Heart left ventricle (tissue), 16 donors: ENCODE measurements around the gene NXPH3. TPM values are rescaled to one million over a fixed set of nuclear protein-coding genes. Genes with fewer than 3 reads are reported as not detected.

ENCODE experiments used
- ATAC-seq, 4 donors: fragments of 200-7000 bp; cut with Tn5 transposase; one replicate each; pipeline ENCODE4 v1.9.1; 2020 to 2022; ENCODE audit warnings: moderate library complexity in 4 of 4, mild to moderate bottlenecking in 3 of 4, moderate number of reproducible peaks in 1 of 4
- DNase-seq, 5 donors: peaks; one replicate each; pipeline ENCODE4 v3.0.0-alpha.2; 2020
- H3K27ac ChIP-seq, 12 donors: fragments of 200-600 bp; sonication (generic) in 4 of 12; one replicate each; pipeline versions ENCODE4 v1.5.0 to v1.8.0; 2016 to 2022; ENCODE audit warnings: mild to moderate bottlenecking in 2 of 12
- H3K27me3 ChIP-seq, 9 donors: fragments of 200-600 bp; sonication (generic) in 2 of 9; one replicate each; pipeline versions ENCODE4 v1.5.1 to v1.8.0; 2016 to 2022; ENCODE audit warnings: mild to moderate bottlenecking in 3 of 9
- H3K36me3 ChIP-seq, 9 donors: fragments of 200-600 bp; sonication (generic) in 2 of 9; one replicate each; pipeline versions ENCODE4 v1.5.0 to v1.8.0; 2018 to 2022; ENCODE audit warnings: mild to moderate bottlenecking in 2 of 9
- H3K4me1 ChIP-seq, 12 donors: fragments of 200-600 bp; sonication (generic) in 4 of 12; one replicate each; pipeline versions ENCODE4 v1.5.0 to v1.8.0; 2016 to 2022; ENCODE audit warnings: mild to moderate bottlenecking in 3 of 12
- H3K4me3 ChIP-seq, 12 donors: fragments of 200-600 bp; sonication (generic) in 4 of 12; one replicate each; pipeline versions ENCODE4 v1.5.0 to v1.8.0; 2017 to 2022; ENCODE audit warnings: mild to moderate bottlenecking in 9 of 12, moderate library complexity in 4 of 12
- H3K9me3 ChIP-seq, 12 donors: fragments of 200-600 bp; sonication (generic) in 4 of 12; one replicate each; pipeline versions ENCODE4 v1.5.0 to v1.8.0; 2016 to 2022; ENCODE audit warnings: mild to moderate bottlenecking in 1 of 12
- CTCF ChIP-seq, 12 donors: fragments of 200-600 bp; sonication (generic) in 4 of 12; IDR thresholded peaks; one replicate each; pipeline versions ENCODE4 v1.5.0 to v1.8.0; 2018 to 2022; ENCODE audit warnings: antibody characterized with exemption in 12 of 12, mild to moderate bottlenecking in 5 of 12
- POLR2A ChIP-seq, 2 donors: fragments of 450-650 bp; IDR thresholded peaks; one replicate each; pipeline ENCODE4 v1.6.1; 2017; ENCODE audit warnings: antibody characterized with exemption in 2 of 2, mild to moderate bottlenecking in 2 of 2, moderate library complexity in 2 of 2
- whole genome bisulfite sequencing, 4 donors: extraction: QIAGEN DNeasy Blood & Tissue Kit in 2 of 4; methylation state at CpG; one replicate each; pipeline versions ENCODE4 v1.1.5 to v1.1.7; 2013 to 2018; 5-methylcytosine and 5-hydroxymethylcytosine counted together
- intact Hi-C, 10 donors: fragments of 100-400 bp; cut with DNase I; formaldehyde crosslinking; loops; one replicate each; pipeline versions ENCODE4 v1.11.1 to v1.14.2; 2022
- polyA plus RNA-seq, 2 donors: library from polyadenylated mRNA; stranded (reverse); fragments of 200-250 nt; gene quantifications; one replicate each; pipeline ENCODE4 v1.2.3, GENCODE V29; 2013
- total RNA-seq, 9 donors: library from RNA; depleted of rRNA in 2 of 9; stranded (reverse); fragments of >200 nt in 2 of 9; fragmentation: NEBNext Ultra II Directional in 3 of 9; extraction: Animal tissue kit (Norgen Biotek cat#: 25700) in 3 of 9; gene quantifications; one replicate each; pipeline versions ENCODE4 v1.1.0 to v1.2.4, GENCODE V29; 2016 to 2023
- donor health status: ischemic (EF 13 %, LVEDD 7.1; RV severe dilation, severe dysfunction).
- donor health status: healthy with polysubstance abuse.
- donor health status: DM: no; HTN: yes; CAD: no.
- donor health status: DM: no; HTN: no; CAD: no.
- donor health status: ischemic (EF 25% LVEDD 6.9; RV normal size, moderate dysfunction).
- donor health status: ischemic (EF 25% LVEDD 5.7; RV mildly dilated, moderate dysfunction).
- donor health status: healthy.
- donor health status: DM: yes; HTN: yes; CAD: no.
- donor health status: ischemic (EF 35%, LVEDD 5.7; RV mildly dilated, moderate dysfunction).
- donor health status: nonischemic (EF 11% LVEDD 7.7; RV severe dilation, severe dysfunction).
- donor health status: DM: yes; HTN: yes; CAD: no.
- donor health status: PGD.
- donor health status: ischemic (EF 29% LVEDD 5.4; RV normal size, mild dysfunction).
- donor health status: nonischemic (EF 23%, LVEDD 6.1; RV moderate dilation, normal function).

NXPH3 gene
- total and polyA plus RNA-seq, 11 donors: 2.5 to 7.9 (median 4.5) TPM

DNA sequence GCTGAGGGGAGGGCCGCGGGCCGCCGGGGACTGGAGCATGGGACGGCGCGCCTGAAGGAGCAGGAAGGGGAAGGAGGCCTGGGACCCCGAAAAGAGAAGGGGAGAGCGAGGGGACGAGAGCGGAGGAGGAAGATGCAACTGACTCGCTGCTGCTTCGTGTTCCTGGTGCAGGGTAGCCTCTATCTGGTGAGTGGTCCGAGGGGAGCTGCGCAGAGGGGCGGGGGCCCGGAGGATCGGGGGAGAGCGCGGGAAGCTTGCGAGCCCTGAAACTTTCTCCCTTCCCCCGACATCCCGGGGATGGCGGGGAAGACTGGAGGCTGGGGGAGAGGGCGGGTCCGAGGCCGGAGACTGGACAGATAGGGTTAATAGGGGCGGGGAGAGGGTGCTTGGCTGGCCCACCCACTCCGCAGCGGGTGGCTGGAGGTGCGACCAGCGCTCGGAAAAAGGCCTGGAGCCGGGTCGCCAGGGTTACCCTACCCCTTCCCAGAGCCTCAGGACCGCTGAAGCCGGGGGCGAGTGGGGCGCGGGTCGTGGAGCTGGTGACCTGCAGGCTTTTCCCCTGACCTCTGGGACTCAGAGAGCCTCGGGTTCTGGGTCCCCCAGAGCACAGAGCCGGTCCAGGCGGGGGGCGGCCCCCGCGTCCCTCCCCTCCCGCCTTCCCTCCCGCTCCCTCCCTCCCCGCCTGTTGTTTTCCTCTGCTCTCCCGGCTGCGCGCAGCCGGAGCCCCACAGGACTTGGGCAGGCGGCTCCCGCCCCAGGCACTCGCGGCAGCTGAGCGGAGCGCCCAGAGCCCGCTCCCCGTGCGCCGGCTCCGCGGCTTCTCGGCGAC, 631 bp downstream of the NXPH3 start:
- Histone ChIP-seq H3K9me3 (no peaks in the 10 kb centered on the region), H3K4me1 (peaks cover 4 to 51% (median 23%) of the 10 kb centered on the region in 12 donors), H3K27ac (peak overlapping the region in 11 of 12 donors; percentile 13 to 89 (median 71)), H3K27me3 (peaks cover 0 to 27% (median 0%) of the 10 kb centered on the region in 9 donors), H3K36me3 (no peaks in the 10 kb centered on the region), H3K4me3 (peak overlapping the region; percentile 61 to 92 (median 68))
- 0 to 2% (median 0%) methylated on average over 41 to 68 of the region's 68 CpGs for WGBS, 4 donors
- intact Hi-C loops: loop anchor here in 4 of 10 donors (5.0 to 10.0 kb wide), 5 partner anchors 36 to 508 kb away; partner anchors contain the start of gene KAT7 (in 1 of the 4)
- ATAC-seq: peak; percentile 22 to 75 (median 56)
- TF ChIP-seq CTCF (IDR thresholded peaks at IDR 0.05) (no peak), POLR2A (IDR thresholded peaks at IDR 0.05) (peak in 1 of 2 donors; percentile 17)
- DNase-seq: peak; percentile 57 to 78 (median 59)

DNA sequence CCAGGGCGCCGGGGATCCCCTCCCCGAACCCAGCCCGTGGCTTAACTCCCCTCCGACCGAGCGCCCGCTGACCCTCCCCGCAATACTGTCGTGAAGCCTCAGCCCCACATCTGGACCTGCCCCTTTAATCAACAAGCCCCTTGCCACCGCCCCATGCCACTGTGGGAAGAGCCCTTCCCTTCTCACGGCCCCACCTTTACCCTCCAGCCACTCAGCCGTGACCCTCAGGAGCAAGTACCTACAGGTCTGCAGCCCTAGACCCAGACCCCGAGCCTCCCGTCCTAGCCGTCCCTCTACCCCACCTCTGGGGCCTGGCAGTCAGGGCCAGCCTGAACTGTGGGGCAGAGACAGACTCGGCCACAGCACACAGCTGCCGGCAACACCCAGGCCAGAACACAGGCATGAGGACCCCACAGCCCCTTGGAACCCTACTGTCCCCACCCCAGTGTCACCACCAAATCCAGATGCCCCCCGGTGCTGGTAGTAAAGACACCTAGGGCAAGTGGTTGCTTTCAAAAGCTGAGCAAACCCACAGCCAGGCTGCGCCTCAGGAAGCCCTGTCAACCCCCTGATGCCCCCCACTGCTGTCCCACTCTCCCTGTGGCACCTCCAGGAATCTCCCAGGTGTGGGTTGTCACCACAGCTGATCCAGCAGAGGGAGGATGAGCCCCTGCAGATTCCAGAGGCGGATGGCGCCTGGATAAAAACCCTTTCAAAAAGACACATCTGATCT, 1.4 kb downstream of the NXPH3 start:
- Histone ChIP-seq H3K36me3 (no peaks in the 10 kb centered on the region), H3K27me3 (peaks cover 0 to 27% (median 0%) of the 10 kb centered on the region in 9 donors), H3K9me3 (no peaks in the 10 kb centered on the region), H3K4me1 (peaks cover 4 to 51% (median 23%) of the 10 kb centered on the region in 12 donors), H3K27ac (peak overlapping the region in 10 of 12 donors; percentile 37 to 89 (median 72)), H3K4me3 (peak overlapping the region; percentile 61 to 92 (median 68))
- WGBS, 4 donors: 18 to 23% (median 20%) methylated on average over 20 to 22 of the region's 22 CpGs
- DNase-seq: no peak
- intact Hi-C loops: loop anchor here in 4 of 10 donors (5.0 to 10.0 kb wide), 5 partner anchors 35 to 508 kb away; partner anchors contain the start of gene KAT7 (in 1 of the 4)
- no peak for TF ChIP-seq POLR2A (IDR thresholded peaks at IDR 0.05)
- TF ChIP-seq CTCF (IDR thresholded peaks at IDR 0.05): no peak
- ATAC-seq: peak in 2 of 4 donors; percentile 1 to 13

DNA sequence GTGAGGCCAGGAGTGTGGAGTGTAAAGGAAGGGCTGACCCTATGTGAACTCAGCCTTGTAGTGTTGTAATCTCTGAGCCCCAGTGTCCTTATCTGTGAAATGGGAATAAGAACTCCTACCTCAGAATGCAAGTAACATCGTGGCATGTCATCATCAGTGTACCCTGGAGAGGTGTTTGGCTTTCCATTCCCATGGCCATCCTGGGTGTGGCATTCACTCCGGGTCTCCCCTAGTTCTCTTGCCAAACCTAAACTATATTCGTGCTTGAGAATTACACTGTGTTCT, 1.9 kb downstream of the NXPH3 start:
- peak overlapping the region in 7 of 12 donors; percentile 66 to 92 (median 74) for H3K4me3 ChIP-seq
- no peak for TF ChIP-seq POLR2A (IDR thresholded peaks at IDR 0.05)
- TF ChIP-seq CTCF (IDR thresholded peaks at IDR 0.05): no peak
- H3K27ac ChIP-seq: peak overlapping the region in 7 of 12 donors; percentile 55 to 89 (median 73)
- H3K9me3 ChIP-seq: no peaks in the 10 kb centered on the region
- H3K27me3 ChIP-seq: peaks cover 0 to 27% (median 0%) of the 10 kb centered on the region in 9 donors
- H3K4me1 ChIP-seq: peaks cover 4 to 51% (median 23%) of the 10 kb centered on the region in 12 donors
- H3K36me3 ChIP-seq: no peaks in the 10 kb centered on the region
- 42 to 65% (median 61%) methylated on average over 3 of the region's 3 CpGs for WGBS, 4 donors
- no peak for ATAC-seq
- no peak for DNase-seq
- intact Hi-C loops: loop anchor here in 4 of 10 donors (5.0 to 10.0 kb wide), 5 partner anchors 35 to 507 kb away; partner anchors contain the start of gene KAT7 (in 1 of the 4)
